Effector memory CD4-positive, alpha-beta T cell (primary cell): ENCODE data around the gene CCDC40.
"Not testable (repeated sequence)": the region's sequence is repeated elsewhere in the genome, so short reads cannot be mapped to it uniquely, and the experiment has no call there.

ENCODE experiments used
- DNase-seq, 3 donors: peaks; one replicate each; pipeline ENCODE4 v3.0.0-alpha.2; 2020
- H3K27ac ChIP-seq: 2 replicates; pipeline ENCODE4 v1.7.0; 2013; ENCODE audit warnings: mild to moderate bottlenecking, low read length, moderate library complexity; ENCODE audit not compliant: insufficient read depth, poor library complexity, severe bottlenecking
- H3K27me3 ChIP-seq: replicated peaks from 2 replicates; pipeline ENCODE4 v1.7.0; 2013; ENCODE audit warnings: mild to moderate bottlenecking, low read length; ENCODE audit not compliant: insufficient read depth, control insufficient read depth, poor library complexity, severe bottlenecking
- H3K36me3 ChIP-seq: 2 replicates; pipeline ENCODE4 v1.7.0; 2013; ENCODE audit warnings: mild to moderate bottlenecking, low read length, moderate library complexity; ENCODE audit not compliant: control insufficient read depth, insufficient read depth
- H3K4me1 ChIP-seq: 2 replicates; pipeline ENCODE4 v1.7.0; 2013; ENCODE audit warnings: low read length, mild to moderate bottlenecking; ENCODE audit not compliant: control insufficient read depth, insufficient read depth, poor library complexity, severe bottlenecking
- H3K4me3 ChIP-seq: 2 replicates; pipeline ENCODE4 v1.7.0; 2013; ENCODE audit warnings: low read length, low read depth, mild to moderate bottlenecking; ENCODE audit not compliant: insufficient read depth, poor library complexity, severe bottlenecking
- H3K9me3 ChIP-seq: 2 replicates; pipeline ENCODE4 v1.7.0; 2013; ENCODE audit warnings: mild to moderate bottlenecking, low read length, moderate library complexity; ENCODE audit not compliant: control insufficient read depth

CCDC40 gene

DNA sequence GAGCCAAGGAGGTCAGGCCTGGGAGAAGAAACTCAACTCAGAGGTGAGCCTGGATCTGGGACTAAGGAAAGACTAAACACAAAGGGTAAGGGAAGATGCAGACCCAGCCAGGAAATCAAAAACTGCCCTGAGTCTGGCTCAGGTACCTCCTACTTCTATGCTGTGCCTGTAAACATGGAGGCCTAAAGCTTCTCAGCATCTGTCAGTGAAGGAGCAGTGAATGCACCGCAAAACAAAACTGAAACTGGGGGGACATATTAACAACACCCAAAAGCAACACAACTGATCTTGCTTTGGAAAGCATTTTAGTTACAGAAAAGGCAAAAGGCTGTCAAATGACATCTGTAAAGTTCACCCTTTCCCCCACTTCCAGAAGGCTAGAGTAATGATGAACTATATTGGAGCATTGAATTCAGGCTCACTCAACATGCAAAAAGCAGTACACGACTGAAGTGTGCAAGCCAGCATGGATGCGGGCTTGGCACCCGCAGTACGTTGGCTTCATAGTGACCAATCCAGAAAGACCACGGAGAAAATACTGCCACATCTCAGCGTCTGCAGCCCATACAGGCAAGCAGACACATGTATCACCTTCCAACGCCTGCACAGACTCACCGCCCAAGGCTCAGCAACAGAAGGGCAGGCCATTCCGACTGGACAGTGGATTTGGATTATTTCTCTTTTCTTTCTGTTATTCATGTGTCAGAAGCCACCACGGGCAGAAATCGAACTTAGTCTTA is 4.6 kb upstream of the CCDC40 start:
- Histone ChIP-seq H3K36me3 (no peaks in the 10 kb centered on the region), H3K4me3 (no peak overlapping the region), H3K9me3 (no peaks in the 10 kb centered on the region), H3K27me3 (no peaks in the 10 kb centered on the region), H3K27ac (no peak overlapping the region), H3K4me1 (peaks cover 10% of the 10 kb centered on the region)
- DNase-seq = no peak

DNA sequence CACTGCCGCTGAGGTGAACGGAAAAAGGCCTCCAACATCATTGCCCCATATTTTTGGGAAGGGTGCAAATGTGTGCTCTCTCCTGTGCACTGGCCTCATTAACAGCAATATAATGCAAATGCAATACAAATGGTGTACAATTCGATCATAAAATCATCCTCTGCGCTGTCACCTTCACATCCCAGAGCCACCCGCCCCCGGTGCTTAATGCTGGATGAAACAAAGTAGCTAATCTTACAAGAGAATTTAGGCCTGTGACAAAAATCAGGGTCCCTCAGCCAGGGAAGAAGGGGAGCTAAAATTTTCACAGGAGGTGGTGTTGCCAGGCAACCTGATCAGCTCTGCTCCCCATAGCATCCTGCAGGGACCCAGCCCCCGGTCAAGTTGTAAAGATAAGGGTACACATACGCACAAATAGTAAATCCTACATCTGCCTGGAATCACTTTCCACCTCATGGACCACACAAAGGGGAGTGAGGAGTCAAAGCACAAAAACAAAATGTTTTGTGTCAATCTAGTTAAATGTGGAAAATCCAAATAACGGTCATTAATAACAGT is 3.7 kb upstream of the CCDC40 start:
- Histone ChIP-seq H3K4me3 (no peak overlapping the region), H3K27ac (no peak overlapping the region), H3K36me3 (no peaks in the 10 kb centered on the region), H3K27me3 (no peaks in the 10 kb centered on the region), H3K9me3 (no peaks in the 10 kb centered on the region), H3K4me1 (peaks cover 15% of the 10 kb centered on the region)
- DNase-seq = no peak

DNA sequence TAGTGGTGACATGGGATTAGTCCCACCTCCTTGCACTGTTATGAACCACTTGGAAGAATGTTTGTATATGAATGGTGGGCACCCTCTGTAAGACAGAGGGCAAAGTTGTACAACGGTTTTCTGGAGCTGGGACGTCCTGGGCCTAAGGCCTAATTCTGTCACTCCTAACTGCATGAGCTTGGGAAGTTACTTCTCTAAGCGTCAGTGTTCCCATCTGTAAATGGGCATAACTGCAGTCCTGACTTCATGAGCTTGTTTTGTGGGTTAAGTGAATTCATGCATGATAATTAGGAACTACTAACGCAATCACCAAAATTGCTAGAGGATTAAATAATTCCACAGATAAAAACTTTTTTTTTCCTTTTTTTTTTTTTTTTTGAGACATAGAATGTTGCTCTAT is 2.6 kb upstream of the CCDC40 start:
- H3K36me3 ChIP-seq = no peaks in the 10 kb centered on the region
- H3K27ac ChIP-seq = no peak overlapping the region
- peaks cover 15% of the 10 kb centered on the region for H3K4me1 ChIP-seq
- no peak overlapping the region for H3K4me3 ChIP-seq
- no peaks in the 10 kb centered on the region for H3K9me3 ChIP-seq
- no peak for DNase-seq
- no peaks in the 10 kb centered on the region for H3K27me3 ChIP-seq

DNA sequence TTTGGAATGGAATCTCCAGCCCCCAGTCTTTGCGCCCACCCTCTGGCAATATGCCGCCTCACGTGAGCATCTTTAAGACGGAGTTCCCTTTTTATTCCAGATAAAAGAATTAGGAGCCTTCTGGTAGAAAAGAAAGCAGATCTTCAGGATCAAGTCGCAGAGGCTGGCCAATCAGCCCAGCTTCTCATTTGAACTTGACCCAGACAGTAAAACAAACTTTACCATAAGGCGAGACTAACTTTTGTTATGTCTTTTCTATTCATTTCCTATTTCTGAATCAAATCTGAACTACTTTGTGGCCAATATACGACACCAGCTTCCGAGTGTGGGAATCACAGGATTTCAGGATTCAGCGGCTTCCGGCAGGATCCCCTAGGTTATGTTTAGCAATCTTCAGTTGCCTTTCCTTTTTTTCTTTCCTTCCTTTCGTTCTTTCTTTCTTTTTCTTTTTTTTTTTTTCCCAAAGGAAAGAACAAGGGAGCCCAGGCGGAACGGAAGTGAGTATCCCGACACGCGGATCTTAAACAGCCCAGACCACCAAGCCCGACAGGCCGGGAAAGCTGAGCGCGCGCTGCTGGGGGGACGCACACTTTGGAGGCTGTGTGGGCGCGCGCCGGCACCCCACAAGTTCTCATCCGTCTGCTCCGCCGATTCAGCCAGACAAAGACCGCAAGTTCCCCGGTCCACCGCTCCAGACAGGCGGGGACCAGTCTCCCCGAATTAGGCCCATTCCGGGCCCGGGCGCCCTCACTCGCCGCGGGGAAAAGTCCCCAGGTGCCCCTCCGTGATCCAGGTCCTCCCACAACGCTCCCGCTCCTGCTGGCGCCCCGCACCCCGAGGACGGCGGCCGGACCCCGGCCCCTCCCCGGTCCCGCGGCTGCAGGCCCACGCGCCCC is 1.4 kb upstream of the CCDC40 start:
- no peaks in the 10 kb centered on the region for H3K27me3 ChIP-seq
- peak overlapping the region; percentile 47 for H3K4me3 ChIP-seq
- H3K4me1 ChIP-seq = peaks cover 15% of the 10 kb centered on the region
- H3K36me3 ChIP-seq = no peaks in the 10 kb centered on the region
- H3K9me3 ChIP-seq = no peaks in the 10 kb centered on the region
- peak; percentile 37 to 58 (median 46) for DNase-seq
- H3K27ac ChIP-seq = no peak overlapping the region

DNA sequence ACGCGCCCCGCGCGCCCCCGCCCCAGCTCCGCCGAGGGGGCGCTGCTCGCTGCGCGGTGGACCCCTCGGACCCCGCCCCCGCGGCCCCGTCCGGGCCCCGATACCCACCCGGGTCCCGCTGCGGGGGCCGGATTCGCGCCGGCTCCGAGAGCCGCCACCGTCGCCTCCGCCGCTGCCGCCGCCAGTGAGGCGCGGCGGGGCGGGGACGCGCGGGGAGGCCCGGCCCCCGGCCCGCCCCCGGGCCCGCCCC is 830 bp upstream of the CCDC40 start, which contains the start of gene TBC1D16:
Gene TBC1D16, minus strand, starts transcription at position 186 of the 250 bp plus-strand sequence. CDS start 22,325 bp downstream, outside the sequence.
- DNase-seq = no peak
- Histone ChIP-seq H3K9me3 (no peaks in the 10 kb centered on the region), H3K4me1 (peaks cover 15% of the 10 kb centered on the region), H3K27me3 (no peaks in the 10 kb centered on the region), H3K4me3 (peak within 1 kb of the TSS; percentile 75), H3K36me3 (no peaks in the 10 kb centered on the region), H3K27ac (peak within 1 kb of the TSS; percentile 70)

DNA sequence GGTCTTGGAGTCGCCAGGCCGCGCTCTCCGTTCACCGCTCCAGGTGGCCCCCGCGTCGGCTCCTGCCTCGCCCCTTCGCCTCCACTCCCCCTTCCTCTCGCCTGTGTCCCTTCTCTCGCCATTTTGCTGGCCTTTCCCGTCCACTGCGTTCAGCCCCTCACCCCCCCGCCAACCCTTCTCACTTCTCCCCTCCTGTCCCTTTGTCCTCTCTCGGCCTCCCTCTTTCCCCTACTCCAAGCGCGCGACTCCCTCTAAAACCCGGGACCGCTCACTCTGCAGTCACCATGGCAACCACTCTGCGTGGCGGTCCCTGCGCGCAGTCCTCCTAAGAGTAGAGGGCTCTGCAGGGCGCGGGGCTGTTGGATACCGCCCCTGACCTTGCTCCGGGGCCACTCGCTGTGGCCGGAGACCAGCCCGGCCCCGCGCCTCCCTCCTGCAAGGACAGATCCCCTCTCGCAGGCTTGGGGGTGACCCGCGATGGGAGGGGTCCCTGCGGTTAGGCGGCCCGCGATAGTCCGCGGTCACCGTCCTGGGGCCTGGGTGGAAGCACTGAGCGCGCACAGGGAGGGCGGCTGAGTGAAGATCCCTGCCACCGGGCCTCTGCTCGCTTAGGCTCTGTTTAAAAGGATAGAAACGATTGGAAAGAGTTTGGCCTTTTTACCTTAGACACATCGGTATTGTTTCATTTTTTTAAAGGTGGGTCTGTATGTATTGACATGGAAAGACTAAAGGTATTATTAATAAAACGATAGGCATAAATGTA is 454 bp downstream of the CCDC40 start:
- peak in 2 of 3 donors; percentile 18 to 29 for DNase-seq
- peaks cover 15% of the 10 kb centered on the region for H3K4me1 ChIP-seq

DNA sequence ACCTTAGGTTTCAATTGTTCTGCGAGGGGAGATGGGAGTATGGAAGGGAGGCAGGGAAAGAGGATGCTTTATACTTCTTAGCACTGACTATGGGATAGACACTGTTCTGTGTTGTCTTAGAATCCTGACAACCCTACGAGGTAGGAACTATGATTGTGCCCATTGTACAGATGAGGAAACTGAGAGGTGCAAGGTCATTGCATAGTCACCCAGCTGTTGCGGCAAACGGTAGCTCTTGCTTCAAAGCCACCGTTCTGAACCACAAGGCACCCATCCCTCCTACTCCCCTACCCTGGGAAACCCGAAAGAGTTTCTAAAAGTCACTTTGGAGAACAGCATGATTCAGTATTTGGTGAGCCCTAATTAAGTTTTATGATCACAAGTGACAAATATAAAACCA is 7.5 kb downstream of the CCDC40 start:
- Histone ChIP-seq H3K9me3 (no peaks in the 10 kb centered on the region), H3K4me1 (no peaks in the 10 kb centered on the region), H3K27me3 (no peaks in the 10 kb centered on the region), H3K4me3 (no peak overlapping the region), H3K36me3 (no peaks in the 10 kb centered on the region), H3K27ac (no peak overlapping the region)
- DNase-seq = no peak

More for the DNA sequence above, 454 bp downstream of the CCDC40 start:
- Histone ChIP-seq H3K27me3 (no peaks in the 10 kb centered on the region), H3K4me3 (peak overlapping the region; percentile 75), H3K27ac (peak overlapping the region; percentile 70), H3K36me3 (no peaks in the 10 kb centered on the region), H3K9me3 (no peaks in the 10 kb centered on the region)

DNA sequence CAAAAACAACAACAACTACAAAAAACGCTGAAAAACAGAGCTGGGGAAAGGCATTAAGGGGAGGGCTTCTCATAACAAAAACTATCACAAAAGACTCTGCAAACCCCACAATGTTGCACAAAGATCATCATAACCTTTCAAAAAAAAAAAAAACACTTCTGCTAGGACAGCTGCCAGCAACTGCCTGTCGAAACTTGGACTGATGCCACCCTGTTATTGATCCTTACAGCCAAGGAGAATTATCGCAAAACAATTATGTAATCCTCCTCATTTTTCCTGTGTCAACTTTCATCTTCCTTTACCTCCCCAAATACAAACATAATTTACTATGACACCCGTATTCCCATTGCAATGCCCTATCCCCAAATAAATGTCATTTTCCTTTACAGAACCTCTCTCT is 9.3 kb downstream of the CCDC40 start:
- no peaks in the 10 kb centered on the region for H3K9me3 ChIP-seq
- no peak for DNase-seq
- no peaks in the 10 kb centered on the region for H3K27me3 ChIP-seq
- H3K36me3 ChIP-seq = no peaks in the 10 kb centered on the region
- no peak overlapping the region for H3K27ac ChIP-seq
- no peaks in the 10 kb centered on the region for H3K4me1 ChIP-seq
- no peak overlapping the region for H3K4me3 ChIP-seq

DNA sequence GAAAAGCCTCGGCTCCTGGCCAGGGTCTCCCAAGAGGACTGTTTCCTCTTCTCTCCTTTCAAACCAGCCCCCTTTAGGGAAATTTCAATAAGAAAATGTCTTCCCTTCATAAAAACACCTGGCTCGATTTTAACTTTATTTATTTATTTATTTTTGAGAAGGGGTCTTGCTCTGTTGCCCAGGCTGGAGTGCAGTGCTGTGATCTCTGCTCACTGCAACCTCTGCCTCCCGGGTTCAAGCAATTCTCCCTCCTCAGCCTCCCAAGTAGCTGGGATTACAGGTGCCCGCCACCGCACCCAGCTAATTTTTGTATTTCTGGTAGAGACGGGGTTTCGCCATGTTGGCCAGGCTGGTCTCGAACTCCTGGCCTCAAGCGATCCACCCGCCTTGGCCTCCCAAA is 10.3 kb downstream of the CCDC40 start:
- not testable (repeated sequence) for H3K36me3 ChIP-seq, H3K4me1 ChIP-seq, DNase-seq, H3K9me3 ChIP-seq, H3K27me3 ChIP-seq, H3K4me3 ChIP-seq, H3K27ac ChIP-seq
